Prostate gland (tissue), 2 donors: ENCODE measurements around the gene CAMK2D. TPM values are rescaled to one million over a fixed set of nuclear protein-coding genes. Genes with fewer than 3 reads are reported as not detected.
"Not testable (repeated sequence)": the region's sequence is repeated elsewhere in the genome, so short reads cannot be mapped to it uniquely, and the experiment has no call there.

Experiments
- DNase-seq: peaks from one replicate; pipeline ENCODE4 v3.0.0-alpha.2; 2019; ENCODE audit warnings: low spot score
- H3K27ac ChIP-seq, 2 donors: fragments of 200-600 bp; sonication (generic); 2 replicates each; pipeline ENCODE4 v1.5.1; 2017 to 2019
- H3K27me3 ChIP-seq: fragments of 200-600 bp; sonication (generic); replicated peaks from 2 replicates; pipeline ENCODE4 v1.5.1; 2019; ENCODE audit not compliant: insufficient read depth
- H3K36me3 ChIP-seq, 2 donors: fragments of 200-600 bp; sonication (generic); 1 replicate in 1 of 2; 2 replicates in 1 of 2; pipeline versions ENCODE4 v1.5.1 to v1.8.1; 2017 to 2019
- H3K4me1 ChIP-seq: fragments of 200-600 bp; sonication (generic); replicated peaks from 2 replicates; pipeline ENCODE4 v1.5.1; 2019
- H3K4me3 ChIP-seq, 2 donors: fragments of 200-600 bp; sonication (generic); 2 replicates each; pipeline ENCODE4 v1.5.1; 2017 to 2019
- H3K9me3 ChIP-seq: fragments of 200-600 bp; sonication (generic); 2 replicates; pipeline ENCODE4 v1.5.1; 2017
- CTCF ChIP-seq, 4 experiments: fragments of 200-600 bp in 2 of 4; fragments of 450-650 bp in 2 of 4; sonication (generic) in 2 of 4; IDR thresholded peaks; 1 replicate in 3 of 4; 2 replicates in 1 of 4; pipeline ENCODE4 v1.5.1; 2016 to 2019; ENCODE audit warnings: antibody characterized with exemption in 4 of 4, mild to moderate bottlenecking in 2 of 4, moderate library complexity in 2 of 4
- POLR2A ChIP-seq: fragments of 450-650 bp; IDR thresholded peaks from one replicate; pipeline ENCODE4 v1.6.1; 2016; ENCODE audit warnings: antibody characterized with exemption, mild to moderate bottlenecking
- POLR2AphosphoS5 ChIP-seq: sonication (generic); formaldehyde crosslinking; IDR thresholded peaks from one replicate; pipeline ENCODE4 v1.6.1; 2017; ENCODE audit warnings: antibody characterized with exemption
- WGBS: methylation state at CpG from one replicate; pipeline ENCODE4 v1.1.5; 2018; 5-methylcytosine and 5-hydroxymethylcytosine counted together
- intact Hi-C: fragments of 100-400 bp; cut with DNase I; formaldehyde crosslinking; loops from one replicate; pipeline ENCODE4 v1.14.2; 2022
- total RNA-seq, 2 donors: library from RNA; depleted of rRNA; stranded (reverse); fragments of >200 nt; gene quantifications; one replicate each; pipeline ENCODE4 v1.1.0, GENCODE V29; 2016

Gene CAMK2D
- total RNA-seq, 2 donors from 2014 or later, result 48.7 to 88.8 TPM

- Histone ChIP-seq H3K36me3 (no peaks in the 10 kb centered on the region), H3K27ac (no peak overlapping the region), H3K27me3 (no peaks in the 10 kb centered on the region), H3K4me1 (no peaks in the 10 kb centered on the region), H3K9me3 (no peaks in the 10 kb centered on the region), H3K4me3 (no peak overlapping the region)
- 82% methylated on average over 2 of the region's 2 CpGs for WGBS
- no peak for DNase-seq
- intact Hi-C loops, result loop anchor here (5.0 kb wide), 1 partner anchor 71 kb away; the partner anchor contains the start of gene CAMK2D
- TF ChIP-seq CTCF (IDR thresholded peaks at IDR 0.05) (no peak), POLR2A (no peak), POLR2AphosphoS5 (no peak)
Observed at GRCh38 chr4:113691676-113692075, 69.9 kb downstream of the CAMK2D start.

GRCh38 chr4:113689394-113689793, 72.1 kb downstream of the CAMK2D start:
- Histone ChIP-seq H3K36me3 (no peaks in the 10 kb centered on the region), H3K4me3 (no peak overlapping the region), H3K4me1 (no peaks in the 10 kb centered on the region), H3K9me3 (no peaks in the 10 kb centered on the region), H3K27me3 (no peaks in the 10 kb centered on the region), H3K27ac (no peak overlapping the region)
- WGBS, result 68% methylated on average over 1 of the region's 1 CpG
- TF ChIP-seq CTCF (IDR thresholded peaks at IDR 0.05), result no peak
- TF ChIP-seq POLR2A, result no peak
- TF ChIP-seq POLR2AphosphoS5, result no peak
- no peak for DNase-seq
- intact Hi-C loops, result no loop called here

- Histone ChIP-seq H3K9me3 (no peaks in the 10 kb centered on the region), H3K36me3 (no peaks in the 10 kb centered on the region), H3K27me3 (no peaks in the 10 kb centered on the region), H3K4me1 (no peaks in the 10 kb centered on the region), H3K4me3 (no peak overlapping the region), H3K27ac (no peak overlapping the region)
- TF ChIP-seq CTCF (IDR thresholded peaks at IDR 0.05), result no peak
- TF ChIP-seq POLR2A, result no peak
- TF ChIP-seq POLR2AphosphoS5, result no peak
- no peak for DNase-seq
- intact Hi-C loops, result no loop called here
- 78% methylated on average over 4 of the region's 4 CpGs for WGBS
Observed at GRCh38 chr4:113687067-113687718, 74.3 kb downstream of the CAMK2D start.

GRCh38 chr4:113685157-113685556, 76.4 kb downstream of the CAMK2D start:
- H3K4me1 ChIP-seq, H3K27me3 ChIP-seq, H3K9me3 ChIP-seq, H3K36me3 ChIP-seq, H3K4me3 ChIP-seq, DNase-seq, intact Hi-C loops, H3K27ac ChIP-seq: not testable (repeated sequence)
- 98% methylated on average over 4 of the region's 4 CpGs for whole genome bisulfite sequencing

GRCh38 chr4:113684534-113685091, 76.9 kb downstream of the CAMK2D start:
- Histone ChIP-seq H3K4me1 (no peaks in the 10 kb centered on the region), H3K27me3 (no peaks in the 10 kb centered on the region), H3K36me3 (no peaks in the 10 kb centered on the region), H3K4me3 (no peak overlapping the region), H3K27ac (no peak overlapping the region), H3K9me3 (no peaks in the 10 kb centered on the region)
- intact Hi-C loops, result loop anchor here (5.0 kb wide), 2 partner anchors 137 to 392 kb away; no protein-coding TSS in a partner anchor
- no peak for DNase-seq
- TF ChIP-seq POLR2A (no peak), CTCF (IDR thresholded peaks at IDR 0.05) (no peak), POLR2AphosphoS5 (no peak)
- WGBS, result 64% methylated on average over 2 of the region's 2 CpGs
